Calu3 (cell line): ENCODE data around the gene BLOC1S1. TPM values are rescaled to one million over a fixed set of nuclear protein-coding genes. Genes with fewer than 3 reads are reported as not detected.

Experiments used
- BruUV-seq: library from RNA; stranded (reverse); fragments of 400-500 nt; replicated peaks from 2 replicates; lab custom pipeline; 2021; lab: Mats Ljungman, UMichigan
- CTCF ChIA-PET: fragments of 300-600 bp; sonication (Branson Sonifier 250); formaldehyde crosslinking; loops from one replicate; lab custom pipeline; 2022; ENCODE audit warnings: antibody characterized with exemption; lab: Charles Lee
- DNase-seq: peaks from one replicate; pipeline ENCODE4 v3.0.0; 2022
- H3K27ac Mint-ChIP-seq: one replicate; pipeline ENCODE4 v1.8.0; 2022; ENCODE audit warnings: mixed read lengths; ENCODE audit not compliant: unreplicated experiment
- H3K27me3 Mint-ChIP-seq: one replicate; pipeline ENCODE4 v1.8.0; 2022; ENCODE audit warnings: mixed read lengths; ENCODE audit not compliant: unreplicated experiment
- H3K36me3 Mint-ChIP-seq: one replicate; pipeline ENCODE4 v1.8.0; 2022; ENCODE audit warnings: mild to moderate bottlenecking, moderate library complexity, mixed read lengths; ENCODE audit not compliant: insufficient read depth, unreplicated experiment
- H3K4me1 Mint-ChIP-seq: one replicate; pipeline ENCODE4 v1.8.0; 2022; ENCODE audit warnings: mild to moderate bottlenecking, low read depth, mixed read lengths; ENCODE audit not compliant: unreplicated experiment
- H3K4me3 Mint-ChIP-seq: one replicate; pipeline ENCODE4 v1.8.0; 2022; ENCODE audit warnings: mild to moderate bottlenecking, low read depth, moderate library complexity, mixed read lengths; ENCODE audit not compliant: unreplicated experiment
- H3K9me3 Mint-ChIP-seq: one replicate; pipeline ENCODE4 v1.8.0; 2022; ENCODE audit warnings: low read depth, mixed read lengths; ENCODE audit not compliant: unreplicated experiment
- intact Hi-C: fragments of 100-400 bp; cut with micrococcal nuclease; formaldehyde crosslinking; loops from one replicate; pipeline ENCODE4 v1.10.0; 2022; ENCODE audit not compliant: unreplicated experiment
- total RNA-seq: library from RNA; stranded (reverse); gene quantifications from 2 replicates; pipeline ENCODE4 v1.2.3, GENCODE V29; 2022
- TF ChIP-seq, protein P1 (sequence below): fragments of 200-600 bp; IDR thresholded peaks from one replicate; pipeline ENCODE4 v1.8.0; 2022; ENCODE audit warnings: antibody characterized with exemption; ENCODE audit not compliant: unreplicated experiment

Gene BLOC1S1
- total RNA-seq, 1 experiment from 2014 or later = 71.0 TPM

DNA sequence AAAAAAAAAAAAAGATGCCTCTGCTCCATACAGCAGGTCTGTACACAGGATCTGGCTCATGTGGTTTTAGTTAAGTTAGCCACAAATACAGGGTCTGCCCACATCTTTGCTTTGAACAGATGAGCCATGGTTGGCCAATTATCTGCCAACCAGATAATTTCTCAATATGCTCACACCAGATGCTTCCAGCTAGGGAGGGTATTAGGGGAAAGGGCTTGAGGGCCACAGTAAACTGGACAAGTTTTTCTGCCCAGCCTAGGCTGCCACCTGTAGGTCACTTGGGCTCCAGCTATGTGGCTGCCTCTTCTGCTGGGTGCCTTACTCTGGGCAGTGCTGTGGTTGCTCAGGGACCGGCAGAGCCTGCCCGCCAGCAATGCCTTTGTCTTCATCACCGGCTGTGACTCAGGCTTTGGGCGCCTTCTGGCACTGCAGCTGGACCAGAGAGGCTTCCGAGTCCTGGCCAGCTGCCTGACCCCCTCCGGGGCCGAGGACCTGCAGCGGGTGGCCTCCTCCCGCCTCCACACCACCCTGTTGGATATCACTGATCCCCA is 5.1 kb downstream of the BLOC1S1 start:
- Mint-ChIP-seq H3K9me3 (no peaks in the 10 kb centered on the region), H3K27me3 (no peaks in the 10 kb centered on the region), H3K4me3 (peak overlapping the region; percentile 28), H3K4me1 (peaks cover 73% of the 10 kb centered on the region), H3K27ac (no peak overlapping the region), H3K36me3 (peaks cover 67% of the 10 kb centered on the region)
- CTCF ChIA-PET = interaction anchor here (0.5 to 3.0 kb wide), 16 partner anchors 9 to 532 kb away, joined by 3 to 76 read pairs (median 4); partner anchors contain the start of genes CD63, ITGA7, RAB5B and RNF41
- no TSS peak for BruUV-seq
- peak; percentile 88 for DNase-seq
- intact Hi-C loops = loop anchor here (1.0 to 2.0 kb wide), 3 partner anchors 40 to 532 kb away; a partner anchor contains a TSS
- TF ChIP-seq, protein P1, sequence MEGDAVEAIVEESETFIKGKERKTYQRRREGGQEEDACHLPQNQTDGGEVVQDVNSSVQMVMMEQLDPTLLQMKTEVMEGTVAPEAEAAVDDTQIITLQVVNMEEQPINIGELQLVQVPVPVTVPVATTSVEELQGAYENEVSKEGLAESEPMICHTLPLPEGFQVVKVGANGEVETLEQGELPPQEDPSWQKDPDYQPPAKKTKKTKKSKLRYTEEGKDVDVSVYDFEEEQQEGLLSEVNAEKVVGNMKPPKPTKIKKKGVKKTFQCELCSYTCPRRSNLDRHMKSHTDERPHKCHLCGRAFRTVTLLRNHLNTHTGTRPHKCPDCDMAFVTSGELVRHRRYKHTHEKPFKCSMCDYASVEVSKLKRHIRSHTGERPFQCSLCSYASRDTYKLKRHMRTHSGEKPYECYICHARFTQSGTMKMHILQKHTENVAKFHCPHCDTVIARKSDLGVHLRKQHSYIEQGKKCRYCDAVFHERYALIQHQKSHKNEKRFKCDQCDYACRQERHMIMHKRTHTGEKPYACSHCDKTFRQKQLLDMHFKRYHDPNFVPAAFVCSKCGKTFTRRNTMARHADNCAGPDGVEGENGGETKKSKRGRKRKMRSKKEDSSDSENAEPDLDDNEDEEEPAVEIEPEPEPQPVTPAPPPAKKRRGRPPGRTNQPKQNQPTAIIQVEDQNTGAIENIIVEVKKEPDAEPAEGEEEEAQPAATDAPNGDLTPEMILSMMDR = peak; percentile 77

DNA sequence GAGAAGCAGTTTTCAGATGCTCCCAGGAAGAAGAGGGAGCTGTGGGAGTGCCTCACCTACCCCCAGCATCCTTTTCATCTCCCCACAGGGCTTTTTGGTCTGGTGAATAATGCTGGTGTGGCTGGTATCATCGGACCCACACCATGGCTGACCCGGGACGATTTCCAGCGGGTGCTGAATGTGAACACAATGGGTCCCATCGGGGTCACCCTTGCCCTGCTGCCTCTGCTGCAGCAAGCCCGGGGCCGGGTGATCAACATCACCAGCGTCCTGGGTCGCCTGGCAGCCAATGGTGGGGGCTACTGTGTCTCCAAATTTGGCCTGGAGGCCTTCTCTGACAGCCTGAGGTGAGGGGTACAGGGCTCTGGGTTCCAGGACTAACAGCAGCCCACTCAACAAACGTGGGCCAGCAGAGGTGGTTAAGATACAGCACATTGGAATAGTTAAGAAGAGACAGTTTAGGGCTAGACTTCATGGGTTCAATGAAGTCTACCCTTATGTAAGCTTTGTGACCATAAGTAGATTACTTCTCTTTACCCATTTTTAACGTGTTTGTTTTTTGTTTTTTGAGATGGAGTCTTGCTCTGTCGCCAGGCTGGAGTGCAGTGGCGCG is 5.9 kb downstream of the BLOC1S1 start:
- intact Hi-C loops = loop anchor here (1.0 to 2.0 kb wide), 2 partner anchors 62 to 533 kb away; no protein-coding TSS in a partner anchor
- Mint-ChIP-seq H3K4me3 (no peak overlapping the region), H3K4me1 (peaks cover 71% of the 10 kb centered on the region), H3K36me3 (peaks cover 67% of the 10 kb centered on the region), H3K27ac (no peak overlapping the region), H3K9me3 (no peaks in the 10 kb centered on the region), H3K27me3 (no peaks in the 10 kb centered on the region)
- CTCF ChIA-PET = interaction anchor here (1.0 to 3.0 kb wide), 11 partner anchors 8 to 533 kb away, joined by 3 to 76 read pairs (median 8); partner anchors contain the start of genes CD63, ITGA7 and RNF41
- TF ChIP-seq, protein P1 = no peak
- BruUV-seq = no TSS peak
- DNase-seq = no peak

DNA sequence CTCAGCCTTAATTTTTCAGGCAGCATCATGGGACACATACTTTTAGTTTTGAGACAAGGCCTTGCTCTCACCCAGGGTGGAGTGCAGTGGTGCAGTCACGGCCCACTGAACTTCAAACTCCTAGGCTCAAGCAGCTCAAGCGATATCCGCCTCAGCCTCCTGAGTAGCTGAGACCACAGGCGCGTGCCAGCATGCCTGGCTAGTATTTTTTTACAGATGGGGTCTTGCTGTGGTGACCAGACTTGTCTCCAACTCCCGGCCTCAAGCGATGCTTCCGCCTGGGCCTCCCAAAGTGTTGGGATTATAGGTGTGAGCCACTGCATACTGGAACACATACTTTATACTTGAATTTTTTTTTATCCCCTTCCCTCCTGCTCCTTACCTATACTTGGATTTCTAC is 7.1 kb downstream of the BLOC1S1 start:
- H3K4me1 Mint-ChIP-seq = peaks cover 60% of the 10 kb centered on the region
- H3K9me3 Mint-ChIP-seq = no peaks in the 10 kb centered on the region
- H3K27ac Mint-ChIP-seq = peak overlapping the region; percentile 40
- CTCF ChIA-PET = interaction anchor here (0.8 to 1.2 kb wide), 3 partner anchors 14 to 41 kb away, joined by 3 read pairs; a partner anchor contains a TSS
- no peaks in the 10 kb centered on the region for H3K27me3 Mint-ChIP-seq
- BruUV-seq = no TSS peak
- TF ChIP-seq, protein P1 = no peak
- no peak for DNase-seq
- intact Hi-C loops = no loop called here
- H3K36me3 Mint-ChIP-seq = peaks cover 73% of the 10 kb centered on the region
- no peak overlapping the region for H3K4me3 Mint-ChIP-seq

DNA sequence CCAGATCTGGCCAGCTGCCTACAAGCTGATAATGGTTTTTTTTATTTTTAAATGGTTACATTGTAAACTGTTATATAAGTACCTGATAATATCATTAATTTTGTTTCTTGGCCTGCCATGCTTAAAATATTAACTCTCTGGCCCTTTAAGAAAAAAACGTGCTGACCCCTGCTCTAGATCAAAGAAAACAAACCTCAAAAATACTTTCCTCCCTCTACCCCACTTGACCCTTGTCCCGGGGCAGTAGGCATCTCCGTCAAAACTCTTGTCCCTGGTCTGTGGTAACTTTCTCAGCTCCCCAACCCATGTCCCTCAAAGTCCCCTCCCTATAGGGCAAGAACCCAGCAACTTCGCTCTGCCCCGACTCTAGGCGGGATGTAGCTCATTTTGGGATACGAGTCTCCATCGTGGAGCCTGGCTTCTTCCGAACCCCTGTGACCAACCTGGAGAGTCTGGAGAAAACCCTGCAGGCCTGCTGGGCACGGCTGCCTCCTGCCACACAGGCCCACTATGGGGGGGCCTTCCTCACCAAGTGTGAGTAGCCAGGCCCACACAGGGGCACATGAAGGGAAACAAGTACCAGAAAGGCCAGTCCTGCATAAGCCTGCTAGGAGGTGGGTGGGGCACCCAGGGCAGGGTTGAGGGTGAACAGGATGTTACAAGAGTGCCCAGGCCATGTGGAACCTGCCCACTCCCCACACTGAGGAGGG is 7.8 kb downstream of the BLOC1S1 start:
- TF ChIP-seq, protein P1 = no peak
- no peak for DNase-seq
- Mint-ChIP-seq H3K9me3 (no peaks in the 10 kb centered on the region), H3K27ac (peak overlapping the region; percentile 40), H3K4me1 (peaks cover 53% of the 10 kb centered on the region), H3K27me3 (no peaks in the 10 kb centered on the region), H3K4me3 (peak overlapping the region; percentile 18), H3K36me3 (peaks cover 80% of the 10 kb centered on the region)
- intact Hi-C loops = no loop called here
- BruUV-seq = no TSS peak
- CTCF ChIA-PET = interaction anchor here (1.2 to 1.5 kb wide), 2 partner anchors 13 to 42 kb away, joined by 3 to 4 read pairs; a partner anchor contains a TSS
